Glutamatergic neuron (in vitro differentiated cells): ENCODE measurements around the gene TFCP2L1. TPM values are rescaled to one million over a fixed set of nuclear protein-coding genes. Genes with fewer than 3 reads are reported as not detected.

ENCODE experiments used
- DNase-seq: peaks from one replicate; pipeline ENCODE4 v3.0.0; 2022
- H3K27ac Mint-ChIP-seq: one replicate; pipeline ENCODE4 v1.8.0; 2020; ENCODE audit warnings: mild to moderate bottlenecking, mixed read lengths, inconsistent platforms; ENCODE audit not compliant: unreplicated experiment
- H3K27me3 Mint-ChIP-seq: one replicate; pipeline ENCODE4 v1.8.0; 2020; ENCODE audit warnings: mild to moderate bottlenecking, moderate library complexity, mixed read lengths, inconsistent platforms; ENCODE audit not compliant: unreplicated experiment
- H3K36me3 Mint-ChIP-seq: one replicate; pipeline ENCODE4 v1.8.0; 2020; ENCODE audit warnings: mild to moderate bottlenecking, mixed read lengths, inconsistent platforms; ENCODE audit not compliant: unreplicated experiment
- H3K4me1 Mint-ChIP-seq: one replicate; pipeline ENCODE4 v1.8.0; 2020; ENCODE audit warnings: mild to moderate bottlenecking, low read depth, mixed read lengths, inconsistent platforms; ENCODE audit not compliant: unreplicated experiment
- H3K4me3 Mint-ChIP-seq: one replicate; pipeline ENCODE4 v1.8.0; 2020; ENCODE audit warnings: mild to moderate bottlenecking, mixed read lengths, inconsistent platforms; ENCODE audit not compliant: unreplicated experiment
- H3K9me3 Mint-ChIP-seq: one replicate; pipeline ENCODE4 v1.8.0; 2020; ENCODE audit warnings: mild to moderate bottlenecking, moderate library complexity, mixed read lengths, inconsistent platforms; ENCODE audit not compliant: unreplicated experiment
- total RNA-seq: library from RNA; stranded (reverse); fragmentation: NEBNext Ultra II Directional; extraction: Animal tissue kit (Norgen Biotek cat#: 25700); gene quantifications from one replicate; pipeline ENCODE4 v1.2.1, GENCODE V29; 2021; ENCODE audit not compliant: unreplicated experiment
- TF ChIP-seq, protein P1 (sequence below): fragments of 200-600 bp; sonication (generic); IDR thresholded peaks from one replicate; pipeline ENCODE4 v1.5.0; 2021; ENCODE audit not compliant: partially characterized antibody, unreplicated experiment

Gene TFCP2L1
- total RNA-seq, 1 donor from 2014 or later, result 0.07 TPM

DNA sequence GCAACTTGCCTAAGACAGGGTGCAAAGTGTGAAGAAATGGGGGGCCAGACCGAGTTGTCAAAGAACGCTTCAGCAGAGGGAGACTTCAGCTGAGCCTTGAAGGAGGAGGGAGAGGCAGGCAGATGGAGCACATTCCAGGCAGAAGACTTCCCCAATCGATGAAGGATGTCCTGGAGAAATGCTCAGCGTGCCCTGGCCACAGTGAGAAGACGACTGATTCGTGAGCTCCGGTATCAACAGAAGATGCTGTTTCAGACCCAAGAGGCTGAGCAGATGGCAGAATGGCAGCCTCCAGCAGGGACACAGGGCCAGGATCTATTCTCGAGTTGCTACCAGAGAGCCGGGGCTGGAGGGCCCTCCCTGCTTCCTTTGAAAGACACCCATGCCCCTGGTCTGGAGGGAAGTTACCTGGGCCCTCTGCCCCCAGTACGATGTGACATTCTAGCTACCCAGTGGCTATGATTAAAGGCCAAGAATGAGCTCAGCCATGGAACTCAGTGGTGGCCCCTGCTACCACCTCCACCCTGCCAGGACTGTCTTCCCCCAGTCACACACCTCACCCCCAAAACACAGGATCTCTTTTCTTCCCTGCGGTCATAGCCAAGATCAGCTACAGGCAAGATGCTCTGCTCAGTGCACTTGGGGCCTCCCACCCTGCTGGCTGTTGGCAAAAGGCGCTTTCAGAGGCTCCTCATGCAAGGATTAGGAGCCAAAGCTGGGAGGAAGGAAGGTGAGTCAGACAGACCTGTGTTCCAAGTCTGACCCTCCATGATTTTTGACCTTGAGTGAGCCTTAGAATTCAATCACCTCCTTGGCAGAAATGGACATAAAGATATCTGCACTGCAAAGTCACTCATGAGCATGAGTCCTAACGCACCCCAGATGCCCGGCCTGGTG lies 84.3 kb downstream of the TFCP2L1 start:
- Mint-ChIP-seq H3K36me3 (no peaks in the 10 kb centered on the region), H3K27ac (no peak overlapping the region), H3K27me3 (peaks cover 2% of the 10 kb centered on the region), H3K4me3 (no peak overlapping the region), H3K4me1 (peaks cover 8% of the 10 kb centered on the region), H3K9me3 (peaks cover 1% of the 10 kb centered on the region)
- no peak for DNase-seq
- TF ChIP-seq, protein P1, sequence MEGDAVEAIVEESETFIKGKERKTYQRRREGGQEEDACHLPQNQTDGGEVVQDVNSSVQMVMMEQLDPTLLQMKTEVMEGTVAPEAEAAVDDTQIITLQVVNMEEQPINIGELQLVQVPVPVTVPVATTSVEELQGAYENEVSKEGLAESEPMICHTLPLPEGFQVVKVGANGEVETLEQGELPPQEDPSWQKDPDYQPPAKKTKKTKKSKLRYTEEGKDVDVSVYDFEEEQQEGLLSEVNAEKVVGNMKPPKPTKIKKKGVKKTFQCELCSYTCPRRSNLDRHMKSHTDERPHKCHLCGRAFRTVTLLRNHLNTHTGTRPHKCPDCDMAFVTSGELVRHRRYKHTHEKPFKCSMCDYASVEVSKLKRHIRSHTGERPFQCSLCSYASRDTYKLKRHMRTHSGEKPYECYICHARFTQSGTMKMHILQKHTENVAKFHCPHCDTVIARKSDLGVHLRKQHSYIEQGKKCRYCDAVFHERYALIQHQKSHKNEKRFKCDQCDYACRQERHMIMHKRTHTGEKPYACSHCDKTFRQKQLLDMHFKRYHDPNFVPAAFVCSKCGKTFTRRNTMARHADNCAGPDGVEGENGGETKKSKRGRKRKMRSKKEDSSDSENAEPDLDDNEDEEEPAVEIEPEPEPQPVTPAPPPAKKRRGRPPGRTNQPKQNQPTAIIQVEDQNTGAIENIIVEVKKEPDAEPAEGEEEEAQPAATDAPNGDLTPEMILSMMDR, result no peak

- peaks cover 8% of the 10 kb centered on the region for H3K4me1 Mint-ChIP-seq
- TF ChIP-seq, protein P1, result no peak
- H3K27ac Mint-ChIP-seq, result no peak overlapping the region
- no peaks in the 10 kb centered on the region for H3K36me3 Mint-ChIP-seq
- H3K4me3 Mint-ChIP-seq, result no peak overlapping the region
- H3K27me3 Mint-ChIP-seq, result peaks cover 2% of the 10 kb centered on the region
- no peak for DNase-seq
- H3K9me3 Mint-ChIP-seq, result peaks cover 1% of the 10 kb centered on the region
These were observed 85.0 kb downstream of the TFCP2L1 start for GRCh38 chr2:121200011-121200347.

- peaks cover 1% of the 10 kb centered on the region for H3K9me3 Mint-ChIP-seq
- DNase-seq, result no peak
- no peak overlapping the region for H3K4me3 Mint-ChIP-seq
- TF ChIP-seq, protein P1, result no peak
- no peaks in the 10 kb centered on the region for H3K36me3 Mint-ChIP-seq
- no peak overlapping the region for H3K27ac Mint-ChIP-seq
- H3K4me1 Mint-ChIP-seq, result peaks cover 8% of the 10 kb centered on the region
- peaks cover 2% of the 10 kb centered on the region for H3K27me3 Mint-ChIP-seq
These were observed 85.6 kb downstream of the TFCP2L1 start for GRCh38 chr2:121199281-121200010.

DNA sequence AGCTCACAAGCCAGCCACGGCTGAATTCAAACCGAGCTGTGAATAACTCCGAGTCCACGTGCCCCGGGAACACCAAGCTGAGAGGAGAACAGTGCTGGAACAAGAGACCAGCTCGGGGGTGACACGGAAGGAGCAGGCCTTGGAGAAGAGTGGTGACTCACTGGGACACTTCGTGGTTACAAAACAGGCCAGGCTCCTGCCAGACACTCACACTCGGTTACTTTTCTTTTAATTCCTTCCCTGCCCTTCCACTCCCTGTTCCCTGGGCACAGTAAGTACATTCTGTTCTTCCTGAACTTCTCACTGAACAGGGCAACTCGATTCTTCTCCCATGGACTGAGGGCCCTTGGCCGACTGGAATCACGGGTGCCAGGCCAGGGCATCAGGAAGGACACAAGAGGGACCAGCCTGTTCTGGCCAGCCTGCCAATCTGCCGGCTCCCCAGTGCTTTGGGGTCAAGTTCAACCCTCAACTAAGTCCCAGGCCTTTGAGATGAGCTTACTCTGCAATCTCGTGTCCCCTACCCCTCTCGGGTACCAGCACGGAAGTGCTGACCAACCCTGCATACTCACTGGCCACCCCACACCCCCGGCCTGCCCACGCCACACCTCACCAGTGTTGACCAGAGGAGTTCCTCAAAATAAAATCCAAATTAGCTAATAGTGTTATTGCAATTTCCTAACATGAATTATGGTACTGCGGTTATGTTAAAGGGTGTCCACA lies 87.5 kb downstream of the TFCP2L1 start:
- DNase-seq, result no peak
- Mint-ChIP-seq H3K4me3 (no peak overlapping the region), H3K4me1 (peaks cover 8% of the 10 kb centered on the region), H3K9me3 (peaks cover 1% of the 10 kb centered on the region), H3K27me3 (peaks cover 4% of the 10 kb centered on the region), H3K27ac (no peak overlapping the region), H3K36me3 (no peaks in the 10 kb centered on the region)
- TF ChIP-seq, protein P1, result no peak
